Retinal pigment epithelial cell (primary cell): Measurements from ENCODE around the gene LYZL2.
"Not testable (repeated sequence)": the region's sequence is repeated elsewhere in the genome, so short reads cannot be mapped to it uniquely, and the experiment has no call there.

Experiments
- DNase-seq: peaks from one replicate; pipeline ENCODE4 v3.0.0-alpha.2; 2010; ENCODE audit warnings: low read depth
- H3K4me3 ChIP-seq: 2 replicates; pipeline ENCODE4 v1.5.1; 2011; ENCODE audit warnings: mild to moderate bottlenecking, low read length, control low read depth, moderate library complexity
- TF ChIP-seq, protein P1 (sequence below): conservative IDR thresholded peaks from 2 replicates; pipeline ENCODE4 v1.5.1; 2011; ENCODE audit warnings: low read depth, low read length, control low read depth, inconsistent platforms

LYZL2 gene

DNA sequence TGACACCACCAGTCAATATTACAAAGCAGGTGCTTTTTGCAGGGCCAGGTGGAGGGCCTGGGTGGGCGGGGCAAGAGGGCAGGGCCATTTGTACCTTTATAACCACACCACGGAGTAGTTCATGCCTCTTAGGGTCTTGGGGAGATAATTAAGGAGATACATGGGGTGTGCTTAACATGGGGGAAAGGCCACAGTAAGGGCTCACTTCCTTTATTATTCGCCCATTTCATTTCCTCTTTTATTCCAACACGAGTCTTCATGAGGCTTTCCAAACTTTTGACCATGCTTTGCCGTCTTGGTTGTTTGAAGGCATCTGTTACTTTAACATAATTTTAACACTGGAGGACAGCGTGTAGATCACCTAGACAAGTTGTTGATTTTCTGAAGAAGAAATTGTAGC, 33.3 kb upstream of the LYZL2 start:
- DNase-seq = no peak
- TF ChIP-seq, protein P1, sequence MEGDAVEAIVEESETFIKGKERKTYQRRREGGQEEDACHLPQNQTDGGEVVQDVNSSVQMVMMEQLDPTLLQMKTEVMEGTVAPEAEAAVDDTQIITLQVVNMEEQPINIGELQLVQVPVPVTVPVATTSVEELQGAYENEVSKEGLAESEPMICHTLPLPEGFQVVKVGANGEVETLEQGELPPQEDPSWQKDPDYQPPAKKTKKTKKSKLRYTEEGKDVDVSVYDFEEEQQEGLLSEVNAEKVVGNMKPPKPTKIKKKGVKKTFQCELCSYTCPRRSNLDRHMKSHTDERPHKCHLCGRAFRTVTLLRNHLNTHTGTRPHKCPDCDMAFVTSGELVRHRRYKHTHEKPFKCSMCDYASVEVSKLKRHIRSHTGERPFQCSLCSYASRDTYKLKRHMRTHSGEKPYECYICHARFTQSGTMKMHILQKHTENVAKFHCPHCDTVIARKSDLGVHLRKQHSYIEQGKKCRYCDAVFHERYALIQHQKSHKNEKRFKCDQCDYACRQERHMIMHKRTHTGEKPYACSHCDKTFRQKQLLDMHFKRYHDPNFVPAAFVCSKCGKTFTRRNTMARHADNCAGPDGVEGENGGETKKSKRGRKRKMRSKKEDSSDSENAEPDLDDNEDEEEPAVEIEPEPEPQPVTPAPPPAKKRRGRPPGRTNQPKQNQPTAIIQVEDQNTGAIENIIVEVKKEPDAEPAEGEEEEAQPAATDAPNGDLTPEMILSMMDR = no peak
- H3K4me3 ChIP-seq = no peak overlapping the region

DNA sequence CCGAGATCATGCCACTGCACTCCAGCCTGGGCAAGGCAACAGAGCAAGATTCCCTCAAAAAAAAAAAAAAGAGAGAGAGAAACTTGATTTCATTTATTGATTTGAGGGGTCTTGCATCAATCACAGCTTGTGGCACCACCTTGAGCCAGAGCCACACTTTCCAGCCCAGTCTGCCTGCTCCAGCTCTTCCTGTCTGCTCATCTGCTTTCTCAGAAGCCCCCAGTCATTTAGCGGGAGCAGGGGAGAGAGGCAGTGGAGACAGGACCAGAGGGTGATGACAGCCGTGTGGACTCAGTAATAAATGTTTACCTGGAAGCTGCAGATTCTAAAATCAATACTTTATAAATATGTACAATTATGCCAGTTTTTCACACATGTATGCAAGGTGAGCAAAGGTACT, 30.8 kb upstream of the LYZL2 start:
- not testable (repeated sequence) for DNase-seq, H3K4me3 ChIP-seq

DNA sequence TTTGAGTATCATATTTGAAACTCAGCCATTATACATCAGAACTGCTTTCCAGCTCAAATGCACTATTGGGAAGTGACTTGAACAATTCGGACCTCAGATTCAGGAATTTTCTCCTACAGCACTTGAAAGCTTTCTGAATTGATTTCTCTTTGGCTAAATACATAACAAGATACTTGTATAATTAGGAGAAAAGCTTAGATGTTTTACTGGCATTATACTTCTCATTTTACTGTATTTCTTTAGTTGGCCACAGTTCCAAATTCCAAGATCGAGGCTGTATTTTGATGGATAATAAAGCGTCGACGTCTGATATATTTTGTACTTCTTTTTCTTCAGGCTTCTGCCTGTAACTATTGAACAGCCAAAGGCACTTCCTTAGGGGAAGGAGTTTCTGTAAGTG, 26.7 kb upstream of the LYZL2 start:
- no peak for DNase-seq
- TF ChIP-seq, protein P1 = no peak
- H3K4me3 ChIP-seq = no peak overlapping the region

DNA sequence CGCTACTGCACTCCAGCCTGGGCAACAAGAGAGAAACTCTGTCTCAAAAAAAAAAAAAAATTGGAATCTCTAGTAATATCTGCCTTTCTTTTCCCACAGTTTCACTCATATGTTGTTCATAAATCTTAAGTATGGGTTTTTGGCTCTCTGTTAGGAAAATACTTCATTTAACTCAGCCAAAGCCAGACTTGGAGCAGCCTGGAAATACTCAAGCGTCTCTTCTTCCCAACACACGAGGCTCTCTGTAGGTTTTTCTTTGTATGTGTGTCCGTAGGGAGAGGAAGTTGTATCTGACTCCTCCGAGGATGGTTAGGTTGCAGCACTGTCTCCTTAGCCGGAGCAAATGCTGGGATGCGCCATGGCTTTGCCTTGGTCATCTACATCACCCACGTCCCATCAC, 25.4 kb upstream of the LYZL2 start:
- not testable (repeated sequence) for DNase-seq, H3K4me3 ChIP-seq

DNA sequence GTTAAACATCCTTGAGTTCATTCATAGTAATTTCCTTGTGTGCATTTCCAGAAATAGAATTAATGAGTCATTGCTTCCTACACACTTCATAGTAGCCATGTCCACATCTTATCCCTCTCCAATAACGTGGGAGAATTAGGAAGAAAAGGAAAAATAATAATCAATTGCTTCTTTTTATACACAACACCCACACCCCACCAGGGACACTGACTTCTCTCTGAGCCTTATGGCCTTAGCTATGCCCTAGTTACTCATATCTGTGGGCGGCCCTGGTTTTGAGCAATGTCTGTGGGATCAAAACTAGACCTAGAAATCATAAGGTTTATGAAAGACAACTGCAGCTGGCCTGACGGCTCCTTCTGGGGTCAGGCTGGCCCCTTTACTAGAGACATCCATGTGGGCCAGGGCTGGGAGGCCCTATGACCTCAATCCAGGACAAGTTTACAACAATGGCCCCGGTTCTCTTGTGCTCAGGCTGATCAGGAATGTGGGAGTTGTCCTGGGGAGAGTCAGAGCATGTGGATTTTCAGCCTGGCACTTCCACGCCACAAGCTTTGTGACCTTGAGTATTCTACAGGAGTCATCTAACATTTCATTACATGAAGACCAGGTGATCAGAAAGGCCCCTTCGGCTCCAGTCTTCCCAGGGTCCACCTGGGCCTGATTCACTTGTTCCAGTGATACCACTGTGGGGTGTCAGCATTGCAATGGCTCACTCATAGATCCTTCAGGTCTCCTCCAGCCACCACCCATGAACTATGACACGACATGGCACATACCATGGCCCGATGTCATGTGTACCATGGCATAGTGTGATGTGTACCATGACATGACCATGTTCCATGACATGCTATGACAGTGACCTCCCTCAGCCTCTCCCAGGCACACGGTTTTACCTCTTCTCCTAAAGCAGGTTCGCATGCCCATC, 22.2 kb upstream of the LYZL2 start:
- DNase-seq, H3K4me3 ChIP-seq: not testable (repeated sequence)

DNA sequence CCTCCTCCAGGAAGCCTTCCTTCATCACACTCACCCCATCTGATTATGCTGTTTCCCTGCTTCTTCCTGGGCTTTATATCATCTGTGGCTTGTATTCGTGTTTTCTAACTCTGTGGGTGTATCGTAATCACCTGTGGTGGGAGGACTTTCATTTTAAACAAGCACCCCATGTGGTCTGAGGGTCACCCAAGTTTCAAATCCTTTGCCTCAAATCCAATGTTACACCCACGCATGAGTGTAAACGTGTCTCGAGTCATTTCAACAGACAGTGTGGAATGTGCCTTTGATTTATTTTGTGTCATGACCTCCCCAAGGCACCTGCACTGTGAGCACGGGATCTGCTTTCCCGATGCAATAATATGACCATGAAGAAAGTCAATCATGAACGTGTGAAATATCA, 17.5 kb upstream of the LYZL2 start:
- no peak for DNase-seq
- TF ChIP-seq, protein P1 = no peak
- H3K4me3 ChIP-seq = no peak overlapping the region

DNA sequence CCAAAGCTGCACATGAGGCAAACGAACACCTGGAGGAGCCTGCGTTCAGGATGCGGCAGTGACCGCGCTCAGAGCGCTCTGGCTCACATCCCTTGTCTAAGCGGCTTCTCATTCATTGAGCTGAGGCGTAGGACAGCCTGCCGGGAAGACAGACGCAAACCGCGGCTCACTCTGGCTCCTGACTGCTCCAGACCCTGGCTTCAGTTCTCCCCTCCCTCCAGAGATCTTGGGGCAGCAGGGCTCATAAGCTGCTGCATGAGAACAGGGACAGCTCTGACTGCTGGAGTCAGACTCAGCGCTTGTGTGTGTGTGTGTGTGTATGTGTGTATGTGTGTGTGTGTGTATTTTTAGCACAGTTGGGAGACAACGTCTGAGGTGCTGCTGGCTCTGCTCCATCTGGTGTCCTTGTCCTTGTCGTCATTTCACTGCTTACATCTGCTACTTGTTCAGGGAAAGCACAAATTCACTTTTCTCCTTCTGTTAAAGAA, 15.8 kb upstream of the LYZL2 start:
- DNase-seq = peak; percentile 12
- no peak overlapping the region for H3K4me3 ChIP-seq
- TF ChIP-seq, protein P1 = no peak

DNA sequence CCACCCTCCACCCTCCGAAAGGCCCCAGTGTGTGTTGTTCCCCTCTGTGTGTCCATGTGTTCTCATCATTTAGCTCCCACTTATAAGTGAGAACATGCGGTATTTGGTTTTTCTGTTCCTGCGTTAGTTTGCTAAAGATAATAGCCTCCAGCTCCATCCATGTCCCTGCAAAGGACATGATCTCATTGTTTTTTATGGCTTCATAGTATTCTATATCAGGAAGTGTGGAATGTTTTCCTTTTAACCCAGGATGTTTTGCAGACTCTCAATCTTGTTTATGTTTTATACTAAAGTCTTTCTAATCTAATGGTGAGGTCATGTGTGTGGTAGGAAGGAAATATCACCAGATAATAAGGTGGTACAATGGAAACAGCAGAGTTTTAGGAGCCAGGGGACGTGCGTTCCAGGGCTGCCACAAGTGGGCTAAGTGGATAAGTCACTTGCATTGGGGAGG, 14.9 kb upstream of the LYZL2 start:
- not testable (repeated sequence) for H3K4me3 ChIP-seq, DNase-seq

DNA sequence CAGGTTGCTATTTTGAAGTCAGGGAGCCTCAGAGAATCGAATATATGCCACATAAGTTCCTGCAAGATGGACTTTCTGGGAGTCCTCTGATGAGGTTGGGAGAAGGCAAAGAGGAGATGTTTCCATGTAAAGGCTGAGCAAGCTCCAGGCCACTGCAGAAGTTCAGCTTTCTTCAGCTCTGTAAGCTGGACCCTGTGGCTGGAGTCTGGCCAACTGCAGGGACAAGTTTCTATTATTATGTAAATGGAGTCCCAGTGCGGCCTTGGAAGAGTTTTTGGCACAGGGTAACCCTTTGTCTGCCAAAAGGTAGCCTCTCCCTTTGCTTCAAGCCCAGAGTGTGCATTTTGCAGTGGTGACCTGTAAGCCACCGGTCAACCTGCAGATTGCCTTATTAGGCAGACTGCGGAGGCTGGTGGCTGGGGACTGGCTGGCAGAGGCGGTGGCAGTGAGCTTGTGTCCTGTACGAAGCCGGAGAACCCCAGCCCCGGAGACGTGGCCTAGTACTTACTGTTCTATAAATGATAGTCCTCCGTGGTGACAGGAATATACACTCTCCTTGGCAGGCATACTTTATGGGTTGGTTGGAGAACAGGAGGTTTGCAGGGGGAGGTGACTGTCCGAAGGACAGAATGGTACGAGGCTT, 14.1 kb upstream of the LYZL2 start:
- DNase-seq, H3K4me3 ChIP-seq: not testable (repeated sequence)

DNA sequence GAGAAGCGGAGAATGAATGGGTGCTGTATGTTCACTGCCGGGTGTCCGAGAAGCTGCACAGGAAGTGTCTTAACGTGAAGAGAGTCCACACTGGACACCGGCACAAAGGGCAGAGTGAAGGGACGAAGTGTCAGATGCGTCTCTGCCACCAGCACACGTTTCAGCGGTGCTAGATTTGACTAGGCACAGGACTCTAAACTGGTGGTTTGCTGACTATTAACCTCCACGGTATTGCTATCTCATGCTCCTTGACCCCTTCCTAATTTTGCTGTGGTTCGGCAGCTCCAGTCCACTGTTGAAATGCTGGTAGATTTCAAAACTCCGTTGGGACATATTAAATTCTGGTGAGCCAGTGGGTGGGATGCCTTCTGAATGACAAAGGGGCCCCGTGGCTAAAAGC, 13.3 kb upstream of the LYZL2 start:
- DNase-seq, H3K4me3 ChIP-seq: not testable (repeated sequence)
